GM08714 (cell line): ENCODE results near the gene LRRC32.

ENCODE experiments used
- H3K4me3 ChIP-seq: fragments of 200-500 bp; sonication (Bioruptor generic); 2 replicates; pipeline ENCODE4 v1.5.1; 2014; ENCODE audit warnings: mild to moderate bottlenecking, low read length, inconsistent platforms
- ZNF274 ChIP-seq: IDR thresholded peaks from 2 replicates; pipeline ENCODE4 v1.6.1; 2012; ENCODE audit warnings: mild to moderate bottlenecking, low read depth, low read length

The LRRC32 gene

GRCh38 chr11:76704171-76704948 is 33.8 kb upstream of the LRRC32 start:
- no peak overlapping the region for H3K4me3 ChIP-seq
- TF ChIP-seq ZNF274, result no peak

DNA sequence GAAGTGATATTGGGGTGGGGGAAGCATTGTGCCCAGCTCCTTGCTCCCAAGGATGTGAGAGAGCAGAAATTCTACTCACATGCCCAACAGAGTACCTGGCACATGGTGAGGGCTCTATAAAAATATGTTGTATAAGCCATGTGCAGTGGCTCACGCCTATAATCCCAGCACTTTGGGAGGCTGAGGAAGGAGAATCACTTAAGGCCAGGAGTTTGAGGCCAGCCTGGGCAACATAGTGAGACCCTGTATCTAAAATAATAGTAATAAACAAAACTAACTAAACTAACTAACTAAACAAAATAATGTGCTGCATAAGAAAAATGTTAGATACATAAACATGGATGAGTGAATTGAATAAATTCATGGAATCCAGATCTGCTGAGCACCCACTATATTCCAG is 33.2 kb upstream of the LRRC32 start:
- no peak for TF ChIP-seq ZNF274
- H3K4me3 ChIP-seq, result no peak overlapping the region

- no peak overlapping the region for H3K4me3 ChIP-seq
- TF ChIP-seq ZNF274, result no peak
Measured at GRCh38 chr11:76702336-76703128, 32.0 kb upstream of the LRRC32 start.

DNA sequence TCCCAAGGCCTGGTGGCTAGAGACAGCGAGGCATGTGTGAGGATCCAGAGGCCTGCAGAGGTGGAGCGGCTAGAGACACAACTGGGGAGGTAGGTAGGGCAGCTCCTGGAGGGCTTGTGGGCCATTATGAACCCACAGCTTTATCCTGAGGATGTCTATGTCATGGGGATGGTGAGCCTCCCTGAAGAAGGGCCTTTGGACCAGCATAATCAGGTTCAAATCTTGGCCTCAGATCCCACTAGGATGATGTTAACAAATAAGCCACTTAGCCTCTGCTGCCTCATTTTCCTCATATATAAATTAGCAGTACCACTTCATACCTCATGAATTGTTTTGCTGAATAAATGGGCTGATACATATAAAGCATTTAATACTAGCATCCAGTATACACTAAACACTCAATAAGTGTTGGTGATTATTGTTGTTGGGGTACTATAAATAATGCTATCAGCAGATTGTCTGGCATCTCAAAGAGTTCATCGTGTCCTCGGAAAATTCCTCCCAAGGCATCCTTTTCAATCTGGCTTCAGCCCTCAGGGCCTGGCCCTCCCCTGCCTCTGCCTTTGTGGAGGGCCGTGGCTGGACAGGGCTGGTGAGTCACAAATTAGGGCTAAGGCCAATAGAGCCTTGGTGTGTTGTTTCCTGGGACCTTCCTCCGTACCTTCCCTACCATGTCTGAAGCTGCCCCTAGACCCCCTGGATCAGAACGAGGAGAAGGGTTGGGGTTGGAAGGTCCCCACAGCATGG is 30.9 kb upstream of the LRRC32 start:
- no peak overlapping the region for H3K4me3 ChIP-seq
- no peak for TF ChIP-seq ZNF274

DNA sequence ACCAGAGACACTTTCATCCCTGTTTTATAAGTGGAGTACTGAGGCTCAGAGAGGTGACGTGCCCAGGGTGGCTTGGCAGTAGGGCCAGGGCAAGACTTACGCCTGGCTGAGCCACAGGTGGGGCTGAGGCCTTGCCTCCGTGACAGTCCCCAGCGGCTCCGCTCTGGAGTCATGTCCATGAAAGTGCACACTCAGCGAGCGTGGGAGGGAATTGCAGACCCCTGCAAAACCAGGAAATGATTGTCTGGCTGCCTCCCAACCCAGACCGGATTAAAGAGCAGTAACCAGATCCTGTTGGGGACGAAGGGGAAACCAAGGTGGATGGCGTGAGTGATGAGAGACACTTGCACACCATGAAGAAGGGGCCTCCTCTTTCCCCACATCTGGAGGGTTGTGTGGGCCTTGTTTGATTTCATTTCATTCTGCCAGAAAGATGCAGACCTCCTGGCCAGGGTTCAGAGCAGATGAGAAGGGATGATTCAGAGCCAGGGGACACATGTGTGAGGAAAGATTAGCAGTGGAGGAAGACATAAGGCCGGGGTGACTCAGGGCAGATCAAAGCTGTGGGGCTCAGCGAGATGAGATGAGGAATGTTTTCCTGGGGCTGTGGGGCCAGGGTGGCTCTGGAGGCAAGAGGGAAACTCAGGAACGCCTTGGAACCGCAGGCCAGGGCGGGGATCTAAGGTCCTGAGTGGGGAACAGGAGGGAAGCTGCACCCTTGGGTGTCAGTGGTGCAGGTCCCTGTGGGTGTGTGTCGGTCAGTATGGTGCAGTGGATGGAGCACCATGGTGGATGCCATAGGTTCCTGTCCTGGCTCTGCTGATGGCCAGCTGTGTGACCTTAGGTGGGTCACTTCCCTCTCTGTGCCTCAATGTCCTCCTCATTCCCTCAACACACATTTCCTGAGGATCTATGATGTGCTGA is 29.9 kb upstream of the LRRC32 start:
- TF ChIP-seq ZNF274, result no peak
- no peak overlapping the region for H3K4me3 ChIP-seq

DNA sequence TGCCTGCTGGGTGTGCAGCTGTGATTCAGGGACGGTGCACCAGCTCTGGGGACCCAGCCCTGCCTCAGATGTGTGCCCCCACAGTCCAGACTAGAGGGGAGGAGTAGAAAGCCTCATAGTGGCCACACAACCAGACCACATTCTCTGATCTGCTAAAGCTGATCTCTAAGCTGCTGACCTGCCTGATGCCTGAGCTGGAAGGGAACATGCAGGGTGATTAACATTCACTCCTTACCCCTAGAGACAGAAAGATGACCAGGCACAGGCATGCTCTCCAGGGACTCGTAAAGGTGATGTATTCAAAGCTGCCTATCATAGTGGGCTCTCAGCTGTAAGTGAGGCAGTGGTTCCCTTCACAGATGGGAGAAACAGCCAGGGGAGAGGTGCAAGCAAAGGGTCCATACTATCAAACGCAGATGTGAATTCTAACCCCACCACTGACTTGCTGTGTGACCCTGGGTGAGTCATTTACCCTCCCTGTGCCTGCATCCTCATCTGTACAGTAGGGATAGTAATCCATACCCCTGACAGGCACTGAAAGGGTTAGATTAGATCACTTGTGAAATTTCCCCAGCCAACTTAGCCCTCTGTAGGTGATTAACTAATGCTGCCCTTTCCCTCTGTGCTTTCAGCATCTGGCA is 29.0 kb upstream of the LRRC32 start:
- TF ChIP-seq ZNF274, result no peak
- H3K4me3 ChIP-seq, result no peak overlapping the region

DNA sequence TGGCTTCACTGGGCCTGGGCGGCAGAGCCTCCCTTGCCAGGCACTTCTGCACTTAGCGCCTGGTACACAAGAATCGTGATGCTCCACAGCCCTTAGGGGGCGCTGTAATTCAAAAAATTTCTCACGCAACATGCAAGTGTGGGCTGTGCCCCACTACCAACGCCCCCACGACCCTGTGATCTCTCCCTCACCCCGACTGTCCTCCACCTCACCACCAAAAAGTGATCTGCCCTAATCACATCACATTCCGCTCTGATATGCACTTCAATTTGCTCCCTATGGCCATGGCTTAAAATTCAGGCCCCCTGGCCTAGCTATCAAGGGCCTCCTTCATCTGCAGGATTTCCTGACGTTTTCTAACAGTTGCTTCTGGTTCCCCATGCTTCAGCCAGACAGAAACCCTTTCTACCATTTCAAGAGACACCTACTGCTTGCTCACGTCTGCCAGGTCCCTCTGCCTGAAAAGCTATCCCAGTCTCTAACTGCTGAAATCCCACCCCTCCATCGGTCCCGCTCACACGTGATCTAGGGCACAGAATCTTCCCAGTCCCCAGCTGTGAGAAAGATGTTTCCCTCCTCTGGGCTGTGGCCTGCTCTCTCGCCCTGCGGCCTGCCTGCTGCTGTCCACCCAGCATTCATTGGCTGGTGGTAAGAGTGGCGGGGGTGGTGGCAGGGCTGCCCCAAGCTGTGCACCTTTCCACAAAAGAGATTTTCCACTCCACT is 27.9 kb upstream of the LRRC32 start:
- H3K4me3 ChIP-seq, result no peak overlapping the region
- TF ChIP-seq ZNF274, result no peak

DNA sequence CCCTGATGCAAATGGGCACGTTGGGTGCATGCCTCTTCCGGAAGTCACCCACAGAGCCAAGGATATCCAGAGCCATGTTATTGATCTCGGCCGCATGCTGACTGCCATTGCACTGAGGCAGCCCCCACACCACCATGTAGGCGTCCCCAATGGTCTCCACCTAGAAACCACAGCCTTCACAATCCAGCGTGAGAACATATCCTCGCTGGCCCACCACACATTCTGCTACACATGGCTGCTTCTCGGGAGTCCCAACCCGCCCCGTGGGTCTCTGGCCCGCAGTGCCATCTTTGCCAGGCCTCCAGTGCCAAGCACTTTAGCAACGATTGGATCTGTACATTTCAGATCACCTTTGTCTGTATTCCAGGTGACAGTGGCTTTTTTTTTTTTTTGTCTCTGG is 26.2 kb upstream of the LRRC32 start:
- TF ChIP-seq ZNF274, result no peak
- no peak overlapping the region for H3K4me3 ChIP-seq

GRCh38 chr11:76695771-76696170 is 25.2 kb upstream of the LRRC32 start:
- H3K4me3 ChIP-seq, result no peak overlapping the region
- no peak for TF ChIP-seq ZNF274

GRCh38 chr11:76695133-76695532 is 24.6 kb upstream of the LRRC32 start:
- TF ChIP-seq ZNF274, result no peak
- no peak overlapping the region for H3K4me3 ChIP-seq

DNA sequence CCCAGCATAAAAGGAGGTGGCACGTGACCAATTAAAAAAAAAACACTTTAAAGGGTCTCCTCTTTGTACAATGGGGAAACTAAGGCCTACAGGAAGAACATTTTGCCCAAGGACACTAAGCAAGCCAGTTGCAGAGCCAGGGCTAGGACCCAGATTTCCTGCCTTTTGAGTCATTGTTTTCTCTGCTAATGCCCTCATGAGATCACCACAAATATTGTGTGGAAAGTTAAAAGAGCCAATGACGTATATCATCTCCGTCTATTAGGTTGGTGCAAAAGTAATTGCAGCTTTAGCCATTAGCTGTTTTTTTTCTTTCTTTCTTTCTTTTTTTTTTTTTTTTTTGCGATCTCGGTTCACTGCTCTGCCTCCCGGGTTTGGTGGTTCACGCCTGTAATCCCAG is 24.1 kb upstream of the LRRC32 start:
- TF ChIP-seq ZNF274, result no peak

GRCh38 chr11:76693806-76694205 is 23.3 kb upstream of the LRRC32 start:
- H3K4me3 ChIP-seq, result no peak overlapping the region
- no peak for TF ChIP-seq ZNF274

More for the DNA sequence above, 24.1 kb upstream of the LRRC32 start:
- no peak overlapping the region for H3K4me3 ChIP-seq
